Activated CD4-positive, alpha-beta T cell treated with anti-CD3 and anti-CD28 coated beads, Interleukin-2, amount 50 U/mL, for 24 hours (primary cell): ENCODE results near the gene GRIN3A.
"Not testable (repeated sequence)": the region's sequence is repeated elsewhere in the genome, so short reads cannot be mapped to it uniquely, and the experiment has no call there.

ENCODE experiments used
- DNase-seq, 2 donors: peaks; one replicate each; pipeline ENCODE4 v3.0.0-alpha.2; 2020; ENCODE audit warnings: low read depth in 1 of 2, low spot score in 1 of 2

GRIN3A gene

GRCh38 chr9:101738566-101739183, at the start of gene GRIN3A:
Gene GRIN3A, minus strand, starts transcription at chr9:101738647. Its CDS starts 668 bp downstream, at chr9:101737979.
- DNase-seq = no peak

GRCh38 chr9:101787891-101788290, 49.4 kb upstream of the GRIN3A start:
- DNase-seq = no peak

- no peak for DNase-seq
Measured at GRCh38 chr9:101778332-101778731, 39.9 kb upstream of the GRIN3A start.

GRCh38 chr9:101764472-101764871, 26.0 kb upstream of the GRIN3A start:
- DNase-seq = no peak

- no peak for DNase-seq
Measured at GRCh38 chr9:101758304-101758930, 20.0 kb upstream of the GRIN3A start.

GRCh38 chr9:101753716-101754115, 15.3 kb upstream of the GRIN3A start:
- no peak for DNase-seq

GRCh38 chr9:101751895-101752294, 13.4 kb upstream of the GRIN3A start:
- no peak for DNase-seq

GRCh38 chr9:101739311-101739710, 864 bp upstream of the GRIN3A start:
- DNase-seq = no peak

GRCh38 chr9:101737705-101738565, 512 bp downstream of the GRIN3A start:
- no peak for DNase-seq

GRCh38 chr9:101737165-101737704, 1.2 kb downstream of the GRIN3A start:
- DNase-seq = no peak

GRCh38 chr9:101736717-101737116, 1.7 kb downstream of the GRIN3A start:
- DNase-seq = no peak

- DNase-seq = no peak
Measured at GRCh38 chr9:101731429-101731828, 7.0 kb downstream of the GRIN3A start.

- no peak for DNase-seq
Measured at GRCh38 chr9:101727612-101728524, 10.6 kb downstream of the GRIN3A start.

- DNase-seq = not testable (repeated sequence)
Measured at GRCh38 chr9:101724271-101724670, 14.2 kb downstream of the GRIN3A start.

- no peak for DNase-seq
Measured at GRCh38 chr9:101718192-101718591, 20.3 kb downstream of the GRIN3A start.

- no peak for DNase-seq
Measured at GRCh38 chr9:101716629-101717028, 21.8 kb downstream of the GRIN3A start.

GRCh38 chr9:101711330-101711941, 27.0 kb downstream of the GRIN3A start:
- DNase-seq = no peak

GRCh38 chr9:101708855-101709254, 29.6 kb downstream of the GRIN3A start:
- DNase-seq = no peak

GRCh38 chr9:101707721-101708120, 30.7 kb downstream of the GRIN3A start:
- no peak for DNase-seq

GRCh38 chr9:101706997-101707396, 31.4 kb downstream of the GRIN3A start:
- DNase-seq = no peak
